ENCODE measurements around the gene KCTD16. TPM values are rescaled to one million over a fixed set of nuclear protein-coding genes. Genes with fewer than 3 reads are reported as not detected.

Gene KCTD16
- total RNA-seq, 2 donors from 2014 or later = 0.29 to 0.44 TPM

GRCh38 chr5:144191531-144191930 is 20.9 kb downstream of the KCTD16 start:
- no peak overlapping the region for H3K27ac ChIP-seq (ENCODE audit: low read depth, low read length)
- H3K4me1 Mint-ChIP-seq = peaks cover 4% of the 10 kb centered on the region
- no peak for TF ChIP-seq CTCF (conservative IDR thresholded peaks at IDR 0.05)
- 61 to 67% methylated on average over 1 to 3 of the region's 3 CpGs for WGBS, 2 experiments (ENCODE audit: insufficient coverage in 1 of 2, insufficient read length in 1 of 2)
- DNase-seq = no peak
- no peaks in the 10 kb centered on the region for H3K27me3 ChIP-seq (ENCODE audit: control insufficient read depth, insufficient read depth, low read length, poor library complexity, severe bottlenecking)
- no peaks in the 10 kb centered on the region for H3K36me3 ChIP-seq (ENCODE audit: control insufficient read depth, insufficient read depth, low read length)
- no peaks in the 10 kb centered on the region for H3K36me3 Mint-ChIP-seq (ENCODE audit: low read depth)
- H3K9me3 ChIP-seq (ENCODE audit: control insufficient read depth, low read length) = no peaks in the 10 kb centered on the region
- no peak overlapping the region for H3K9ac ChIP-seq (ENCODE audit: extremely low read depth, low read length, poor library complexity, severe bottlenecking)
- H3K4me3 ChIP-seq (ENCODE audit: low read length) = no peak overlapping the region
- peaks cover 7% of the 10 kb centered on the region for H3K4me1 ChIP-seq (ENCODE audit: control insufficient read depth, insufficient read depth, low read length)
- H3K9me3 Mint-ChIP-seq = no peaks in the 10 kb centered on the region
- H3K27ac Mint-ChIP-seq = no peak overlapping the region
- no peaks in the 10 kb centered on the region for H3K27me3 Mint-ChIP-seq (ENCODE audit: insufficient read depth)
- no peak overlapping the region for H3K4me3 Mint-ChIP-seq

- TF ChIP-seq CTCF (conservative IDR thresholded peaks at IDR 0.05) = peak; percentile 72
- no peak overlapping the region for H3K9ac ChIP-seq (ENCODE audit: extremely low read depth, low read length, poor library complexity, severe bottlenecking)
- no peaks in the 10 kb centered on the region for H3K36me3 Mint-ChIP-seq (ENCODE audit: low read depth)
- no peak for DNase-seq
- H3K27me3 Mint-ChIP-seq (ENCODE audit: insufficient read depth) = no peaks in the 10 kb centered on the region
- H3K4me3 Mint-ChIP-seq = no peak overlapping the region
- H3K27ac Mint-ChIP-seq = no peak overlapping the region
- no peaks in the 10 kb centered on the region for H3K36me3 ChIP-seq (ENCODE audit: control insufficient read depth, insufficient read depth, low read length)
- H3K4me3 ChIP-seq (ENCODE audit: low read length) = no peak overlapping the region
- peaks cover 7% of the 10 kb centered on the region for H3K4me1 ChIP-seq (ENCODE audit: control insufficient read depth, insufficient read depth, low read length)
- H3K27me3 ChIP-seq (ENCODE audit: control insufficient read depth, insufficient read depth, low read length, poor library complexity, severe bottlenecking) = no peaks in the 10 kb centered on the region
- H3K9me3 ChIP-seq (ENCODE audit: control insufficient read depth, low read length) = no peaks in the 10 kb centered on the region
- H3K27ac ChIP-seq (ENCODE audit: low read depth, low read length) = no peak overlapping the region
- H3K9me3 Mint-ChIP-seq = no peaks in the 10 kb centered on the region
- 61 to 71% methylated on average over 2 to 3 of the region's 3 CpGs for WGBS, 2 experiments (ENCODE audit: insufficient coverage in 1 of 2, insufficient read length in 1 of 2)
- H3K4me1 Mint-ChIP-seq = peaks cover 4% of the 10 kb centered on the region
These were observed 21.3 kb downstream of the KCTD16 start for GRCh38 chr5:144191998-144192397.

- DNase-seq = no peak
- Mint-ChIP-seq H3K36me3 (ENCODE audit: low read depth) (no peaks in the 10 kb centered on the region), H3K27ac (no peak overlapping the region), H3K9me3 (no peaks in the 10 kb centered on the region), H3K4me1 (peaks cover 4% of the 10 kb centered on the region), H3K27me3 (ENCODE audit: insufficient read depth) (no peaks in the 10 kb centered on the region), H3K4me3 (no peak overlapping the region)
- H3K9ac ChIP-seq (ENCODE audit: extremely low read depth, low read length, poor library complexity, severe bottlenecking) = no peak overlapping the region
- peaks cover 7% of the 10 kb centered on the region for H3K4me1 ChIP-seq (ENCODE audit: control insufficient read depth, insufficient read depth, low read length)
- H3K4me3 ChIP-seq (ENCODE audit: low read length) = no peak overlapping the region
- H3K27me3 ChIP-seq (ENCODE audit: control insufficient read depth, insufficient read depth, low read length, poor library complexity, severe bottlenecking) = no peaks in the 10 kb centered on the region
- no peak for TF ChIP-seq CTCF (conservative IDR thresholded peaks at IDR 0.05)
- no peaks in the 10 kb centered on the region for H3K36me3 ChIP-seq (ENCODE audit: control insufficient read depth, insufficient read depth, low read length)
- H3K27ac ChIP-seq (ENCODE audit: low read depth, low read length) = no peak overlapping the region
- no peaks in the 10 kb centered on the region for H3K9me3 ChIP-seq (ENCODE audit: control insufficient read depth, low read length)
These were observed 22.0 kb downstream of the KCTD16 start for GRCh38 chr5:144192661-144193060.

Measured in endodermal cell (in vitro differentiated cells).